ENCODE results near the gene NNMT.

NNMT gene

DNA sequence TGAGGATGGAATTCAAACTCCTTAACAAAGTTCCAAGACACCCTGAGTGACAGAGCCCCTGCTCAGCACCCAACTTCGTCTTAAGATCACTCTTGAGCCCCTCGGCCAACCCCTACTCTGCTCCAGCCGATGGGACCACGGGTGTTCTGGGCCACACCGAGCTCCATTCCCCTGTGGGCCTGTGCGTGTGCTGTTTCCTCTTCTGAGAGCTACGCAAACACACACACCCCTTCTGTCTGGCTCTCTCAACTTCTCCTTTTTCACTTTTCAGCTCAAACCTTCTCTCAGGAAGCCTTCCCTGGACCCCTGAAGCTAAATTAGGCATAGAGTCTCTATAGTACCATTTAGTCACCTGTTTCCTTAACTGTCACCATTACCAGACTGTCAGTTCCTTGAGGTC lies 37.5 kb upstream of the NNMT start:
- Mint-ChIP-seq H3K36me3 (ENCODE audit: low read depth) (no peaks in the 10 kb centered on the region), H3K4me1 (ENCODE audit: low read depth) (peaks cover 9% of the 10 kb centered on the region), H3K27ac (peak overlapping the region; percentile 1), H3K27me3 (ENCODE audit: low read depth) (no peaks in the 10 kb centered on the region), H3K4me3 (no peak overlapping the region), H3K9me3 (no peaks in the 10 kb centered on the region)
- DNase-seq (ENCODE audit: low spot score): no peak

DNA sequence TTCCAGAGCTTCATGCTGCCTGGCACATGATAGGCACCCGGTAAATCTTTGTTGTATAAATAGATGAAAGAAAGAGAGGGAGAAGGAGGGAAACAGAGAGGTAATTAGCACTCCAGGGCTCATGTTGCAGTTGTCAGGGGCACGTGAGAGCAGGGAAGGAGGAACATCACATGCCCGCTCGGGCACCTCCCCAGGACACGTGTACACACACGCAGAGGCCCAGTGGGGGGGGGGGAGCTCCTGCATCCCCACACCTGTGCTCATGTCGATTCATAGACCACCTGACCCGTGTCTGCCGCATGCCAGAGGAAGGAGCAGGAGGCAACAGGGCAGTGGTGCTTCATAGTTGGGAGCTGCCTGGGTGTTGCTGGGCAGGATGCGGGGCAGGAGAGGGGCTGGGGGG lies 37.1 kb upstream of the NNMT start:
- H3K36me3 Mint-ChIP-seq (ENCODE audit: low read depth): no peaks in the 10 kb centered on the region
- no peaks in the 10 kb centered on the region for H3K27me3 Mint-ChIP-seq (ENCODE audit: low read depth)
- no peak overlapping the region for H3K4me3 Mint-ChIP-seq

DNA sequence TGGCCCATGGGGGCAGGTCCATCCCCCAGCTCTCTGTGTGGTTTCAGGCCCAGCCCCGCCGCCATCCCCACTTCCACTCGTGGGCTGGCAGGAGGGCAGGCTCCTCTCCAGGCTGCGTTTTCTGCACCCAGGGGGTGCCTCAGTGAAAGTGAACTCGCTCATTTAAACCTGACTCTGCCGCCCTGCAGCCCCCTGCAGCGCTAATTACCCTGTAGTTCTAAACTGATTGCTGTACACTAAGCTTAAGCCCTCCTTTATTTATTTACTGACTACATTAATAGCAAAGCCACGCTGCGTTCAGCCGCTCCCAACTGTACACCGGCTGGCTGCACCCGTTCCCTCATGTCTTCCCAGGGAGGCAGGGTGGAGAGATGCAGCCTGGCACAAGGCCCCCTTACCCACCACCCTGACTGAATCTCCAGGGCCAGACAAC lies 36.6 kb upstream of the NNMT start:
- H3K36me3 Mint-ChIP-seq (ENCODE audit: low read depth): no peaks in the 10 kb centered on the region
- no peak overlapping the region for H3K27ac Mint-ChIP-seq
- H3K4me1 Mint-ChIP-seq (ENCODE audit: low read depth): peaks cover 9% of the 10 kb centered on the region
- no peaks in the 10 kb centered on the region for H3K27me3 Mint-ChIP-seq (ENCODE audit: low read depth)
- no peaks in the 10 kb centered on the region for H3K9me3 Mint-ChIP-seq
- no peak for DNase-seq (ENCODE audit: low spot score)
- H3K4me3 Mint-ChIP-seq: no peak overlapping the region

More for the DNA sequence above, 37.1 kb upstream of the NNMT start:
- Mint-ChIP-seq H3K9me3 (no peaks in the 10 kb centered on the region), H3K27ac (peak overlapping the region; percentile 1), H3K4me1 (ENCODE audit: low read depth) (peaks cover 9% of the 10 kb centered on the region)
- DNase-seq (ENCODE audit: low spot score): no peak

DNA sequence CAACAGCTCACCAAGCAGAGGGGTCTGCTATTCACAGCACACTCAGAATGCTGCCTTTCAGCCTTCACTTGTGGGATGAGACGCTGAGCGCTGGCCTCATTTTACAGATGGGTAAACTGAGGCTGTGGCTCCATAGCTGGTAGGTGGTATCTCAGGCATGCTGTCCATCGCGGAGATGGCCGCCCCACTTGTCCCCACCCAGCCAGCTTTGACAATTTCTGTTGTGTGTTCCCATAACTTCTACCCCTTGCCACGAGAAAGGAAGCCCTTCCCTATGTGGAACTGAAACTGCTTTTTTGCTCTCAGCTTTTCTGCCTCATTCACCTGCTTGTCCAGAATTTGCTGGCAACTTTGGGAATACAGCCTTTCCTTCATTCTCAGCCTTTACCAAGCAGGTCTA lies 36.1 kb upstream of the NNMT start:
- Mint-ChIP-seq H3K9me3 (no peaks in the 10 kb centered on the region), H3K27me3 (ENCODE audit: low read depth) (no peaks in the 10 kb centered on the region), H3K4me3 (no peak overlapping the region), H3K36me3 (ENCODE audit: low read depth) (no peaks in the 10 kb centered on the region), H3K4me1 (ENCODE audit: low read depth) (peaks cover 9% of the 10 kb centered on the region), H3K27ac (no peak overlapping the region)
- no peak for DNase-seq (ENCODE audit: low spot score)

DNA sequence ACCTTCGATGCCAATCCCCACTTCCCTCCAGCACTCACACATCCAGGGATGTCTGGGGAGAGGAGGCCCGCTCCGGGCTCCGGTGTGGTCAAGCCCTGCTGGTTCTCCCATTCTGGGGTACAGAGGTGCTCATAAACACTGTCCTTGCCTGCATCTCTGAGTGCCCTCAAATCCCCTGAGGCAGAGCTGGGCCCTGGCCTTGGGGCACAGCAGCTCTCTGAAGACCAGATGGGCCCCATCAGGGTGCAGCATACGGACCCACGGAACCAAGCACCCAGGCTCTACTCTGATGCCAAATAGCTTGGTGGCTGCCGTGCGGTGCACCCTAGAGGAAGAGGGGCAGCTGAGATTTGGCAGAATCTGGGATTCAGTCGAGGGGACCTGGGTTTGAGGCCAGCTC lies 35.7 kb upstream of the NNMT start:
- Mint-ChIP-seq H3K27ac (no peak overlapping the region), H3K27me3 (ENCODE audit: low read depth) (no peaks in the 10 kb centered on the region), H3K36me3 (ENCODE audit: low read depth) (no peaks in the 10 kb centered on the region), H3K4me1 (ENCODE audit: low read depth) (peaks cover 9% of the 10 kb centered on the region), H3K9me3 (no peaks in the 10 kb centered on the region), H3K4me3 (no peak overlapping the region)
- DNase-seq (ENCODE audit: low spot score): no peak

DNA sequence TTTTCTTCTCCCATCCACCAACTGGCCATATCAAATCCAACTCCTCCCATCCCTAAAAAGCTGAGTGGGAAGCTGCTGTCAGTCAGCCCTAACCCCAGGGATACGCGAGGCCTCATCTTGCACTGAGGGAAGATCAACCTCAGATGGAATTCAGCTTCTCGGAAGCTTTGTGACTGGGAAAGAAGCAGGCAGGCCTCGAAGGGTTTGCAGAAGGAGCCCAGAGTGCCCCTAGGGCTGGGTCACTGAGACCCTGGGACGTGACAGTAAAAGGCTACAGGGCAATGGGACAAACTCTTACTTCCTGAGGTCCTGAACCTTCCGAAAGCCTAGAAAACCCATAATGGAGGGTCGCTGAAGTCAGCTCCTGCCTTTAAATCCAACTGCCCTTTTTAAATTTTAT lies 34.4 kb upstream of the NNMT start:
- H3K36me3 Mint-ChIP-seq (ENCODE audit: low read depth): no peaks in the 10 kb centered on the region
- H3K4me1 Mint-ChIP-seq (ENCODE audit: low read depth): peaks cover 9% of the 10 kb centered on the region
- H3K27ac Mint-ChIP-seq: no peak overlapping the region
- H3K9me3 Mint-ChIP-seq: no peaks in the 10 kb centered on the region
- no peaks in the 10 kb centered on the region for H3K27me3 Mint-ChIP-seq (ENCODE audit: low read depth)
- no peak overlapping the region for H3K4me3 Mint-ChIP-seq
- no peak for DNase-seq (ENCODE audit: low spot score)

DNA sequence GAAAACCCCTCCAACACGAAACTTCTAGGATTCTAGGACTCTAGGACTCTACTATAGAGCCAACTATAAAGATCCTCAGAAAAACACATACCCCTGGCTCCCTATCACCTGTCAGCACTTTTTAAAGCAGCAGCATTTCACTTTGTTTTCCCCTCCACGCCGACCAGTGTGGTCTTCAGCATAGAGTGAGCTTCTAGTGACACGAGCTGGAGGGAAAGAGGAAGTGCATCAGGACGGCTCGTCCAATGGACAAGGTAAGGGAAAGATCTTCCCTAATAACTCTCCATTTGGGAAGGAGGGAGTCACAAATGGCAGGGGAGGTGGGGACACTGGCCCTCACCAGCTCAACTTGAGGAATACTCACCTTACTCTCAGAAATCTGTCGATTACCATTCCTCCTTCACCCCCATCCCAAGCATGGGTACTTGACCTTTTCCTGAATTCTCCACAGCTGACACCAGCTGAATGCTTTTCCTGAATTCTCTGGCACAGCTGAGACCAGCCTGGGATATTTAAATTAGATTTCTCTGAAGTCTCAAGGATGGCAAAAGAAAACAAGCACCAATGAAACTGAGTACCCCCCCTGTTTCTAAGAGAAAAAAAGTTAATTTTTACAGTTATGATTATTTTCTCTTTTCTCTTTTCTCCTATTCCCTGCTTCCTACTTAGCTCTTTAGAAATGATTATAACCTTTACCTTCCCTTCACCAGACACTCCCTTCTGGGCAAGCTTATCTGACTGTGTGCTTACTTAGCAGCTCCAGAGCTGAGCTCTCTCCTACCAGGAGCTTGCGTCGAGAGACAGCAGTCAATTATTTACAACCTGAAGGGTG lies 33.3 kb upstream of the NNMT start:
- H3K9me3 Mint-ChIP-seq: no peaks in the 10 kb centered on the region
- no peaks in the 10 kb centered on the region for H3K27me3 Mint-ChIP-seq (ENCODE audit: low read depth)
- no peak overlapping the region for H3K4me3 Mint-ChIP-seq
- no peak overlapping the region for H3K27ac Mint-ChIP-seq
- peaks cover 7% of the 10 kb centered on the region for H3K4me1 Mint-ChIP-seq (ENCODE audit: low read depth)
- H3K36me3 Mint-ChIP-seq (ENCODE audit: low read depth): no peaks in the 10 kb centered on the region
- no peak for DNase-seq (ENCODE audit: low spot score)

DNA sequence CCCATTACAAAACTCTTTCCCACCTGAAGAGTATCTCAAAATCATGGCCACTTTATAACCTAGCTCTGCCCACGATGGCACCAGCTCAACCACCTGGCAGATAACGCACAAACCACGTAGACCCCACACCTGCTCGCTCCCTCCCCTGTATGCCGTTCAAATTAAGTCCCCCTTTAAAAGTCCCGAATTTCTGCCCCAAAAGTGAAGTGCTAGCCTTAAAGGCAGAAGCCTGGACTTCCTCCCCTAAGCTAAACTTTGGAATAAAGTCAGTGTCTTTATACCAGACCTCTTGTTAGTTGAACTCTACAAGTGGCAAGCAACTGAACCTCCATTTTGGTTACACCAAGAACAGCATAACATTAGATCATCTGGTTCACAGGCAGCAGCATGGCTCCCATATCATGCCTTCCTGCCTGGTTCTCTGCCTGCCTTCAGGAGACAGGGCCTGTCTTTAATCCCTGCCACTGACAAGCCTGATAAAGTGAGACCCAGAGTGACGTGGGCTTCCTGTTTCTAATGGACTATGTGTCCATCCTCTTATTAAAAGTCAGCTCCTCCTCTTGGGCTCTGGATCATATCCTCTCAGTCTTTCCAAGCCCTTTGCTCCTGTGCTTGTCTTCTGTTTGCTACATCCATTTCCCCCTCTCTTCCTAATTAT lies 32.6 kb upstream of the NNMT start:
- Mint-ChIP-seq H3K9me3 (no peaks in the 10 kb centered on the region), H3K27ac (no peak overlapping the region), H3K36me3 (ENCODE audit: low read depth) (no peaks in the 10 kb centered on the region), H3K4me3 (no peak overlapping the region), H3K27me3 (ENCODE audit: low read depth) (no peaks in the 10 kb centered on the region), H3K4me1 (ENCODE audit: low read depth) (peaks cover 7% of the 10 kb centered on the region)
- no peak for DNase-seq (ENCODE audit: low spot score)

DNA sequence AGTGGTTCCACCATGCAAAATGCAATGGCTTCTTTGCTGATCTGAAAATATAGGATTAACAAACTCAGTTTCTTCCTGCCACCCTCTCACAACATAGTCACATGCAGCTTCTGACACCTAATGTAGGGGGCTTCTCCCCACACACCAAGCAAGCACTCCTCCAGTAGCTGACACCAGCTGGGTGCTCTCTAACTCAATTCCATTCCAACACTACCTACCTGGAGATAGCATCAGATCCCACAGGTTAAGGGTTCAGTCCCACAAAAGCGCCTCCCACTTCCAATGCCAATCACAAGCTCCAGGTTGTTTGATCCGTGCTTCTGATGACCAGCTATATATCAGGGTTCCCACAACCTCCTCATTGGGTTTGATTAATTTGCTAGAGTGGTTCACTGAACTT lies 31.8 kb upstream of the NNMT start:
- no peak overlapping the region for H3K4me3 Mint-ChIP-seq
- no peaks in the 10 kb centered on the region for H3K9me3 Mint-ChIP-seq
- H3K27ac Mint-ChIP-seq: no peak overlapping the region
- peaks cover 3% of the 10 kb centered on the region for H3K4me1 Mint-ChIP-seq (ENCODE audit: low read depth)
- no peak for DNase-seq (ENCODE audit: low spot score)
- H3K27me3 Mint-ChIP-seq (ENCODE audit: low read depth): peaks cover 4% of the 10 kb centered on the region
- H3K36me3 Mint-ChIP-seq (ENCODE audit: low read depth): no peaks in the 10 kb centered on the region

DNA sequence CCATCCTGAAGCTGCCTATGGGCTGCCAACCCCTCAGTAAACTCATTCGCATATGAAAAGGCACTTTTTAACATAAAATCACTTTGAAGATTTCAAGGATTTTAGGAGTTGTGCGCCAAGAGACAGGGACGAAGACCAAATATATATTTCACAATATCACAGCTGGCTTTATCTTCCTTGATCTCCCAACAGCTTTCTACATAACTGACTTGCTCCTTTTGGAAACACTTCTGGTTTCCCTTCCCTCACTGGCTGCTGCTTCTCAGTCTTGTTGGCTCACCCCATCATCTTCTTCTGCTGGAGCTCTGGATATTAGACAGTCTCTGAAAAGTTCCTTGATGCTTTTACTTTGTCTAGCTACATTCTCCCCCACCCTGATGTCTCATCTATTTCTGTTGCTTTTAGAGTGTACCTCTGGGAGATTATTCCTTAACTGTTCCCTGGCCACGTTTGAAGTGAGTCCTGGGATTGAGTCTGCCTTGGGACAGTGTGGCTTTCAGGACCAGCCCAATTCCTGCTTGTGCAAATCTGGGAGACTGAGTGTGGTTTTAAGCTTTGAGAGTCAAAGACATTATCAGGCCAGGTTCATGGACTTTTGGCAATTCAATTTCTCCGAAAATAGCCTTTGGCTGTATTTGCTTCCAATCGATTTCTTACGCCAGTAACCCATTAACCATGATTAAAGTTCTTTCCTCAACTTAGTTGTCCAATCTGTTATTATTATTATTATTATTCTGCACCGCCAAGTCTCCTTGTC lies 30.9 kb upstream of the NNMT start:
- no peaks in the 10 kb centered on the region for H3K9me3 Mint-ChIP-seq
- DNase-seq (ENCODE audit: low spot score): no peak
- H3K4me1 Mint-ChIP-seq (ENCODE audit: low read depth): peaks cover 1% of the 10 kb centered on the region
- H3K27me3 Mint-ChIP-seq (ENCODE audit: low read depth): peaks cover 5% of the 10 kb centered on the region
- no peak overlapping the region for H3K4me3 Mint-ChIP-seq
- no peaks in the 10 kb centered on the region for H3K36me3 Mint-ChIP-seq (ENCODE audit: low read depth)
- H3K27ac Mint-ChIP-seq: no peak overlapping the region

DNA sequence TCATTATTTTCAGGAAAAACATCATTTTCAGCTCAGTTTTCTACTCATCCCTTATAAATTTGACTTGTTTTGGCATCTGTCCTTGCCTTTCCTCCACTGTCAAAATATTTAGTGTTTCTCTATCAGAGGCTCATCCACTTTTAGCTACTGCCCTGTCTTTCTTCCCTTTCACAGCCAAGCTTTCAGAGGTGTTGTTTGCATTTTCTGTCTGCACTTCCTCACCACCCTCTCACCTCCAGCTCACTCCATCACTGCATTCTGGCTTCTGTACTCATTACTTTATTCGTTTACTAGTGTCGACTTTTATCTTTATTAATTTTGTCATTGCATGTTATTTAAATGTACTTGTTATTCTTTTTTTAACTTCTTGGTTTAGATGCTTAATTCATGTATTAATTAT lies 26.7 kb upstream of the NNMT start:
- no peaks in the 10 kb centered on the region for H3K4me1 Mint-ChIP-seq (ENCODE audit: low read depth)
- DNase-seq (ENCODE audit: low spot score): no peak
- H3K9me3 Mint-ChIP-seq: no peaks in the 10 kb centered on the region
- peaks cover 25% of the 10 kb centered on the region for H3K27me3 Mint-ChIP-seq (ENCODE audit: low read depth)
- H3K27ac Mint-ChIP-seq: no peak overlapping the region
- no peak overlapping the region for H3K4me3 Mint-ChIP-seq
- no peaks in the 10 kb centered on the region for H3K36me3 Mint-ChIP-seq (ENCODE audit: low read depth)

DNA sequence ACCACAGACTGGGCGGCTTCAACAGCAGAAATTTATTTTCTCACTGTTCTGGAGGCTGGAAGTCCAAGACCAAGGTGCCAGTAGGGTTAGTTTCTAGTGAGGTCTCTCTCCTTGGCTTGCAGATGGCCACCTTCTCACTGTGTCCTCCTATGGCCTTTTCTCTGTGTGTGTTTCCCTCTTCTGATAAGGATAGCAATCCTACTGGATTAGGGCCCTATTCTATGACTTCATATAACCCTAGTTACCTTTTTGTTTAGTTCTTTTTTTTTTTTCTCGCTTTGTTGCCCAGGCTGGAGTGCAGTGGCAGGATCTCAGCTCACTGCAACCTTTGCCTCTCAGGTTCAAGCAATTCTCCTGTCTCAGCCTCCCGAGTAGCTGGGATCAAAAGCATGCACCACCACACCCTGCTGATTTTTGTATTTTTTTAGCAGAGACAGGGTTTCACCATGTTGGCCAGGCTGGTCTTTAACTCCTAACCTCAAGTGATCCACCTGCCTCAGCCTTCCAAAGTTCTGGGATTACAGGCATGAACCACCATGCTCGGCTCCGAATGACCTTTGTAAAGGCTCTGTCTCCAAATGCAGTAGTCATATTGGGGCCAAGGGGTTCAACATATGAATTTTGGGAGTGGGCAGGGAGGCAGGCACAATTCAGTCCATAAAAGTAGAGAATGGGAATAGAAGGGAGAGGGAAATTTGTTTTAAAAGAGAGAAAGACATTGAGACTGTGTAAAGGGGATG lies 25.5 kb upstream of the NNMT start:
- Mint-ChIP-seq H3K36me3 (ENCODE audit: low read depth) (no peaks in the 10 kb centered on the region), H3K4me1 (ENCODE audit: low read depth) (no peaks in the 10 kb centered on the region), H3K27me3 (ENCODE audit: low read depth) (peaks cover 28% of the 10 kb centered on the region), H3K9me3 (no peaks in the 10 kb centered on the region), H3K4me3 (no peak overlapping the region), H3K27ac (no peak overlapping the region)
- DNase-seq (ENCODE audit: low spot score): no peak

DNA sequence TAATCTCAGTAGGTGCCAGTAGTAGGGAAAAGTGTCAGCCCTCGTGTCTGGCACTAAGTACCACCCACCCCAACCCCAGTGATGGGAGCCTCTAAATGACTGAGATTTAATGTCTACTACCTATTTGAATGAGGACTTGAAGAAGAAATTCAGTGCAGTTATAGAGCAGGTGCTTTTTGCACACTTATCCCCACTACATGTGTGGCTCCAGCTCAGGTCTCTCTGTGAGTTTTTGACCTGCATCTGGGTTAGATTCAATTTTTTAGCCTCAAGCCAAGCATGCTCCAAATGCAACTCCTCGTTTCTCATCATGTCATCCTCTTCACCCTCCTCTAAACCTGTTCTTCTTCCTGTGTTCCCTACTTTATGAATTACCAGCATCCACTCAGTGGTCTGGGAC lies 24.9 kb upstream of the NNMT start:
- no peaks in the 10 kb centered on the region for H3K4me1 Mint-ChIP-seq (ENCODE audit: low read depth)
- DNase-seq (ENCODE audit: low spot score): no peak
- H3K36me3 Mint-ChIP-seq (ENCODE audit: low read depth): no peaks in the 10 kb centered on the region
- no peaks in the 10 kb centered on the region for H3K9me3 Mint-ChIP-seq
- H3K4me3 Mint-ChIP-seq: no peak overlapping the region
- peaks cover 29% of the 10 kb centered on the region for H3K27me3 Mint-ChIP-seq (ENCODE audit: low read depth)
- no peak overlapping the region for H3K27ac Mint-ChIP-seq

DNA sequence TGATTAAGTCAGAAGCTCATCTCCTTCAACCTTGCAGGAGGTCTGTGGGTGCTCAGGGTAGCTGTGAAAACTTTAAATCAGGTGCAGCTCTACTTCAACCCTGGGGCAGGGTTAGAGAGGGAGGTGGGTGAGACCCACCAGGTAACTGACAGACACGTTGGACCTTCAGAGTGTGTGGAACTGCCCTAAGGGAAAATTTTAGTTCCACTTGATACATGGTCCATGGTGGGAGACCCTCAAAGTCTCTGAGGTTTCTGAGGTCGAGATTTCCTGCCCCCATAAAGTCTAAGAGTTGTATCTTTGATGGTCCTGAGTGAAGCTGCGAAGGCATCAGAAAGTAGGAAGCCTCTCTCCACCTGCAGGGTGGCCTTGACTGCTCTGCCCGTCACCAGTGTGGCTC lies 23.9 kb upstream of the NNMT start:
- no peaks in the 10 kb centered on the region for H3K36me3 Mint-ChIP-seq (ENCODE audit: low read depth)
- no peak for DNase-seq (ENCODE audit: low spot score)
- H3K9me3 Mint-ChIP-seq: no peaks in the 10 kb centered on the region
- H3K27me3 Mint-ChIP-seq (ENCODE audit: low read depth): peaks cover 30% of the 10 kb centered on the region
- no peak overlapping the region for H3K27ac Mint-ChIP-seq
- no peaks in the 10 kb centered on the region for H3K4me1 Mint-ChIP-seq (ENCODE audit: low read depth)
- no peak overlapping the region for H3K4me3 Mint-ChIP-seq
